Thoracic aorta endothelial cell (primary cell): Measurements from ENCODE around the gene DGKQ. TPM values are rescaled to one million over a fixed set of nuclear protein-coding genes. Genes with fewer than 3 reads are reported as not detected.

Experiments used
- total RNA-seq: library from RNA; depleted of rRNA; stranded (reverse); fragments of >200 nt; gene quantifications from 2 replicates; pipeline ENCODE4 v1.2.3, GENCODE V29; 2012

Gene DGKQ, protein sequence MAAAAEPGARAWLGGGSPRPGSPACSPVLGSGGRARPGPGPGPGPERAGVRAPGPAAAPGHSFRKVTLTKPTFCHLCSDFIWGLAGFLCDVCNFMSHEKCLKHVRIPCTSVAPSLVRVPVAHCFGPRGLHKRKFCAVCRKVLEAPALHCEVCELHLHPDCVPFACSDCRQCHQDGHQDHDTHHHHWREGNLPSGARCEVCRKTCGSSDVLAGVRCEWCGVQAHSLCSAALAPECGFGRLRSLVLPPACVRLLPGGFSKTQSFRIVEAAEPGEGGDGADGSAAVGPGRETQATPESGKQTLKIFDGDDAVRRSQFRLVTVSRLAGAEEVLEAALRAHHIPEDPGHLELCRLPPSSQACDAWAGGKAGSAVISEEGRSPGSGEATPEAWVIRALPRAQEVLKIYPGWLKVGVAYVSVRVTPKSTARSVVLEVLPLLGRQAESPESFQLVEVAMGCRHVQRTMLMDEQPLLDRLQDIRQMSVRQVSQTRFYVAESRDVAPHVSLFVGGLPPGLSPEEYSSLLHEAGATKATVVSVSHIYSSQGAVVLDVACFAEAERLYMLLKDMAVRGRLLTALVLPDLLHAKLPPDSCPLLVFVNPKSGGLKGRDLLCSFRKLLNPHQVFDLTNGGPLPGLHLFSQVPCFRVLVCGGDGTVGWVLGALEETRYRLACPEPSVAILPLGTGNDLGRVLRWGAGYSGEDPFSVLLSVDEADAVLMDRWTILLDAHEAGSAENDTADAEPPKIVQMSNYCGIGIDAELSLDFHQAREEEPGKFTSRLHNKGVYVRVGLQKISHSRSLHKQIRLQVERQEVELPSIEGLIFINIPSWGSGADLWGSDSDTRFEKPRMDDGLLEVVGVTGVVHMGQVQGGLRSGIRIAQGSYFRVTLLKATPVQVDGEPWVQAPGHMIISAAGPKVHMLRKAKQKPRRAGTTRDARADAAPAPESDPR
- 12.6 and 14.8 TPM in 2 replicates for total RNA-seq

DNA sequence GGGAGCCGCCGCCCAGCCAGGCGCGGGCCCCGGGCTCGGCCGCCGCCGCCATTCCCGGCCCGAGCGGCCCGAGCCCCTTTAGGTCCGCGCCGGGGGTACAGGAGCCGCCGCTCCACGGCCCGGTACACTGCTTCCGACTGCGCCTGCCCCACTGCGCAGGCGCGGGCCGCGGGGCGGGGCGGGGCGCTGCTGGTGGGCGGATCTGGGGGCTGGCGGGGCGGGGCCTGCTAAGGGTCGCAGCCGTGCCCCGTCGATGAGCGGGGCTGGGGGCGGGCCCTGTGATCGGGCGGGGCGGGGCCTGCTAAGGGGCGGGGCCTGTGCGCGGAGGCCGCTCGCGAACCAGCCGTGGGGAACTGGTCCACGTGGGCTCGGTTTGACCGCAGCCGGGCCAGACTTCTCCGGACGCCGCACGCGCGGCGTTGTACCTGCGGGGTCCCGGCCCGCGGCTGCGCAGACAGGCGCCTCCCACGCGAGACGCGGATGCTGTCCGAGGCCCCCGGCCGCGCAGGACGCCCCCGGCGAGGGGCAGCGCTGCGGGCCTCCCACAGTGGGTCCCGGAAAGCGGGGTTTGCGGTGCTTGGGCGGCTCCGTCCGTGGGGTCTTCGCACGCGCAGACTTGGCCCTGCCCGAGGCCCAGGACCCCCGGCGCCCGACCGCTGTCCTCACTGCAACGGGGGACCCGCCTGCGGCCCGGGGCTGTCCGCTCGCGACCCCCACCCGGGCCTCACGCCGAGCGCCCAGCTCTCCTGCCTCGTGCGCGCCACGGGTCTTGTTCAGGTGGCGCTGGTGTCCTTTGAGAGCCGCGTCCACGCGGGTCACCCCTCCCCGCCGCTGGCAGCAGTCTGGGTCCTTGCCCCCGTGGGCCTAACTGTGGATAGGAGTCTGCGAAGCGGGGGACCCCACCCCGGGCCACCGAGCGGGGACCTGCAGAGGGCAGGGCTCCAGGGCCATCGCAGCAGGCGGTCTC lies at the start of gene DGKQ:
TSS of gene DGKQ (minus strand) at position 139 of the 967 bp plus-strand sequence. CDS start at position 52, 87 bp downstream.

DNA sequence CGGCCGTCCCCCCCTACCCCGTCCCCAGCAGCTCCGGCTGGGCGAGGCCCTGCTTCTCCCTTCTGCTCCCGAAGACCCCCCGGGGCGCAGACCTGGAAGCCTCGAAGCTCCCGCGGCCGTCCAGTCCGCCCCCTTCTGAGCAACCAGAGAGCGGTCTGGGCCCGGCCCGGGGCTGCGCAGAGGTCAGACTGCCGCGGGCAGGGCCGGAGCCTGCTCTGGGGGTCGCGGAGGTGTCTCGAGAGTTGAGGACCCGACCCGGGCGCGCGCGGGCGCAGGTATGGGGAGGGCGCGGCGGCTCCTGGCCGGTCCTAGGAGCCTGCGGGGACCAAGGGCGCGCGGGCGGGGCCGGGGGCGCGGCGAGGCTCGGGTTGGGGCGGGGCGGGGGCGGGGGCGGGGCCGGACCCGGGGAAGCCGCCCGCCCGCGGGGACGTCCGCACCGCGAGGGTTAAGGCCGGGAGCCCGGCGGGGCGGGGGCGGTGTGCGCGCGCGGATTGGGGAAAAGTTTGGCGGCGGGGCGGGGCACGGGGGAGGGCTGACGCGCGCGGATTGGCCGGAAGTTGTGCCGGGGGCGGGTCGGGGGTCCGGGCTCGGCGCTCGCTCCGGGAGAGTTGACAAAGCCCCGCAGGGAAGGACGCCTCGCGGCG lies 37.8 kb upstream of the DGKQ start, which contains the start of gene FGFRL1:
TSS of gene FGFRL1 (plus strand) at position 605 of the 644 bp plus-strand sequence. CDS start 860 bp downstream, outside the sequence.

DNA sequence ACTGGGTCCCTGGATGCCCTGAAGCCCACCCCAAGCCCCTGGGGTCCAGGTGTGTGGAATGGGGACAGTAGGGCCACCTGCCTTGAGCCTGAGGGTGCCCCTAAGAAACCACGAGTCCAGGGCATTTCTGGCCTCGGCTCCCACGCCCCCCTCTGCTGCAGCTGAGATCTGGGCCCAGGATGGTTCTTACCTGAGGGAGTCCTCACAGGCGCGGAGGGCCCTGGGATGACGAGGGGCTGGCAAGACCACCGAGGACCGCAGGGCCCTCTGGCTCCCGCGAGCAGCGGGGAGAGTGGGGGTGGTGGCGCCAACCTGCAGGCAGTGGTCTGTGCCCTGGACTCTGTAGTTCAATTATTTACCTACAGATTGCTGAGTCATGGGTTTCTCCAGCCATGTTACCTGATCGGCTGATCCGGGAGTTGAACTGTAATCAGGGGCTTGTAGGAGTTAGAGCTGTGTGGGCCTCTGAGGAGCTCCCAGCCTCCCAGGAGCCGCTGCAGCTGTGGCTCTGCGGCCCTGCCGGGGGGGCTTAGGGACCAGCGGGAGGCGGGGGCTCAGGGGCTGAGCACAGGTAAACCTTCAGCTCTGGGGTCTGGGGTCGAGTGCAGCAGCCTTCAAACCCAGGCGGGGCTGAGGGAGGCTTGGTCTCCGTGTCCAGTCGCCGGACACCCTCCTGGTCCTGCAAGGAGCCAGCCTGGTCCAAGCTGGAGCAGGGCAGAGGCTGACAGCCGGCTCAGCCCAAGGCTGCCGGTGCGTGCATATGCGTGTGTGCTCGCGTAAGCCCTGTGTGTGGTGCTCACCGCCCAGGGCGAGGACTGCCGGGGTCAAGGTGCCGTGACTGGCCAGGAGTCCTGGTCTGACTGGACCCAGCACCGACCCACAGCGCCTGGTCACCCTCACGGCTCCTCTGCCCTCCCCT lies 20.0 kb upstream of the DGKQ start, which contains the start of gene SLC26A1:
TSS of gene SLC26A1 (minus strand) at position 294 of the 919 bp plus-strand sequence. CDS start 1,701 bp downstream, outside the sequence.

DNA sequence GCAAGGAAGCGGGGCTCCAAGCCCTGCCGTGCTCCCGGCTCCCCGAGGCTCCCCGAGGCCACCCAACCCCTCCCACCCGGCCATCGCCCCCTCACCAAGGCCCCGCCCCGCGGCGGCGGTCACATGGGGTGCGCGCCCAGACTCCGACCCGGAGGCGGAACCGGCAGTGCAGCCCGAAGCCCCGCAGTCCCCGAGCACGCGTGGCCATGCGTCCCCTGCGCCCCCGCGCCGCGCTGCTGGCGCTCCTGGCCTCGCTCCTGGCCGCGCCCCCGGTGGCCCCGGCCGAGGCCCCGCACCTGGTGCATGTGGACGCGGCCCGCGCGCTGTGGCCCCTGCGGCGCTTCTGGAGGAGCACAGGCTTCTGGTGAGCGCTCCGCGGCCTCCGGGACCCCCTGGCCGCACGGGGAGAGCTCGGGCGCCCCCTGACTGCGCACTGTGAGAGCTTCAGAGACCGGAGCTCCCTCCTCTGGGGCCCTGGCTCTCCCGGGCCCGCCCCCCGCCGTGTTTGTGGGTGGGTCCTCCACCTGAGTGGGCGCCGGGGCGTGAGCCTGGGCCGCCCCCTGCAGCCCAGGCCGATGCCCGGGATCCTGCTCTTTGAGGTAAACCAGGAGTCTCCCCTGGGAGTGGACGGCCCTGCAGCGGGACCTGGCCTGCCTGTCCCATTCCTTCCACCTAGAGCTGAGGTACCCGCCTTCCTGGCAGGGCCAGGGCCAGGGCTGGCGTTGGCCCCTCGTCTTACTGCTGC lies 13.7 kb upstream of the DGKQ start, which contains the start of gene IDUA:
TSS of gene IDUA (plus strand) at position 166 of the 745 bp plus-strand sequence. CDS start at position 207, 41 bp downstream.

DNA sequence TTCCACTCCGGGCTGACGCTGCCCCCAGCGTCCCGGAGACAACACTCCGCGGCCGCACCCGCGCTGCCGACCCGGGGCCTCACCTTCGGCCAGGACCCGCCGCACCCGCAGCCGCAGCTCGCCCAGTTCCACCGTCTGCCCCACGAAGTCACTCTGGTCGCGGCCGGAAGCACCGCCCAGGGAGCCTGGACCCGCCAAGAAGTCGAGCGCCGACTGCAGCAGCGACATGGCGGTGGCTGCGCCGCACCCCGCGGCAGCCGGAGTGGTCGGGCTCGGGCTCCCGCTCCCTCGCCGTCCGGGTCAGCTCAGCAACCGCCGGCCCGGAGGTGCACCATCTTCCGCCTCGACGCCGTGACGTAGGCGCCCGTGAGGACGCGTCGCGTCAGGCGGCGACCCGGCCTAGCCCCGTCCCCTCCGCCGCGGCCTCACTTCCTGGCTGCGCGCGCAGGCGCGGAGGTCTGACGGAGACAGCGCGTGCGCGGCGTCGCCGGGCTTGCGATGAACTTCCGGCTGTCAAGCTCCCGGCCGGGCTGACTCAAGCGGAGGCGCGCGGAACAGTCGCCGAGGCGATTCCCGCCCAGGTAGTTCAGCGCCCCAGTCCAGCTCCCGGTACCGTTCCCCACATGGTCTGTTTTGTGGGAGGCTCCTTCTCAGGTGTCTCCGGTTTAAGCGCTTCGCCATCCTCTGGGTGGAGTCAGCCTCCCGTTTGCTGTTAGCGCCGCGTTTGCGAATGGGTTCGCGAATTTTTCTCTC lies 41.2 kb downstream of the DGKQ start, which contains the start of the genes GAK and TMEM175:
TSS of gene GAK (minus strand) at position 357 of the 753 bp plus-strand sequence. CDS start at position 228, 129 bp downstream.
TSS of gene TMEM175 (plus strand) at position 501 of the 753 bp plus-strand sequence. CDS start 15,280 bp downstream, outside the sequence.

Other genes starting within 250 kb of the DGKQ start
- 0.13 and 0.36 TPM in 2 replicates for gene CPLX1, start 147.4 kb downstream of the DGKQ start, total RNA-seq
- 52.4 and 74.2 TPM in 2 replicates for gene GAK, start 41.3 kb downstream of the DGKQ start, total RNA-seq
- 5.1 and 5.5 TPM in 2 replicates for gene TMEM175, start 41.1 kb downstream of the DGKQ start, total RNA-seq
- gene IDUA, start 13.5 kb upstream of the DGKQ start, total RNA-seq, result 9.5 and 10.1 TPM in 2 replicates
- 0.13 TPM in 1 of 2 replicates, not detected in the other for gene SLC26A1, start 19.8 kb upstream of the DGKQ start, total RNA-seq
- gene FGFRL1, start 38.1 kb upstream of the DGKQ start, total RNA-seq, result 14.0 and 16.1 TPM in 2 replicates
- 0.36 and 2.3 TPM in 2 replicates for gene RNF212, start 140.0 kb upstream of the DGKQ start, total RNA-seq
- 0.40 and 0.57 TPM in 2 replicates for gene SPON2, start 199.0 kb upstream of the DGKQ start, total RNA-seq